GM19239 (cell line): ENCODE results near the gene PCDH9.
A peak's percentile ranks its signal among the peaks of the same experiment; 100 is the strongest.

Source experiments
- DNase-seq: peaks from one replicate; pipeline ENCODE4 v3.0.0; 2011; ENCODE audit warnings: low spot score; ENCODE audit not compliant: insufficient read length
- FAIRE-seq: peaks from 2 replicates; lab custom pipeline; 2011; peaks lifted over from hg19 to GRCh38; lab: Jason Lieb, UNC

The PCDH9 gene

DNA sequence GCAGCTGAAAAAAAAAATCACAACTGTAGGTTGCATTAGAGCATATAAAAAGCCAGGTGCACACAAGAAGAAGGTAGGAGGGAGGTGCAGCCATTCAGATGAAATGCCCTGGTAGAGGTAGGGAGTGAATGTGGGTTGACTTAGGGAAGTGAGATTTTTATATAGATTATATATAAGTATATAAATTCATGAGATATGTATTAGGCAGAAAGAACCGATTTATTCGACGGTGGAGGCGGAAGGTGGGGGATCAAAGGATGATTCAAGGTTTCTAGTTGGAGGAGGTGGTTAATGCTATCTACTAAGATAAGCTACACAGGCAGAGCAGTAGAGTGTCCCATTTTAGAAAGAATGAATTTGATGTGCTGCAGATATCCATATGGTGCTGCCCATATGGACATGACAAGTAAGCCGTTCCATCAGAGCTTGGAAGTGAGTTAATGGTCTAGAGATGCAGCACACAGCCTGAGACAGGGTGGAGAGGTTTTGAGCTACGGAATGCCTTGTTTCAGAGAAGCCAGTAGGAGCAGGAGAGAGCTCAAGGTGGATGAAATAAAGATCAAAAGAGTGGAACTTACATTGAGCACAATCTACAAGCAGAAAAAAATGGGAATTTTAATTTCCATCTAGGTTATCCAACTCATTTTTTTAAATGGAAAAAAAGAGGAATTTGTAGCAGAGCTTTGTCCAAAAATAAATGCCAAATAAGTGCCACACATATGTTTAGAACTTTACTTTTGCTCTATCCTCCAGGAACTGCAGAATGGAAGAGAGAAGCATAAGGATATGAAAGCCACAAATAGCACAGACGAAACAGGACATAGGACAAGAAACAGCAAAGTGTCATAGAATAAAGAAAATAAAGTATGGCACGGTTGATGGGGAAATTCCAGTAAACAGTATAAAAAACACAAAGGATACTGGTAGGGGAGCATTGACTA lies 177.3 kb downstream of the PCDH9 start:
- DNase-seq (no peak), FAIRE-seq (no peak)

DNA sequence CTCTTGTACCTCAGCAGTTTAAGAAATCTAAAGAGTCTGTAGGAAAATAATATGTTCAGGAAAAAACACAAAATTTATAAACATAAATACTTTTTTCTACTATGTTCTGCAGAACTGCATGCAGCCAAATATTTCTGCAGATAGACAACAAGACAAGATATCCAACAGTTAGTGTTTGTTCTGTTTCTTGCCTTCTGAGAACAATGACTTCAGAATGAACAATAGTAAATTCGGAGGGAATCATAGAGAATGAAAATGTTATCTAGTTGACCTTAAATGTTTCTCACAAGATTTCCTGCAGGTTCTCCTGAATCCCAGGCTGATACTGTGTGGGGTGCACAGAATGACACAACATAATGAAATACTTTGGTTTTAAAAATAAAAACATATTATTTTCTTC lies 180.4 kb downstream of the PCDH9 start:
- DNase-seq = no peak

DNA sequence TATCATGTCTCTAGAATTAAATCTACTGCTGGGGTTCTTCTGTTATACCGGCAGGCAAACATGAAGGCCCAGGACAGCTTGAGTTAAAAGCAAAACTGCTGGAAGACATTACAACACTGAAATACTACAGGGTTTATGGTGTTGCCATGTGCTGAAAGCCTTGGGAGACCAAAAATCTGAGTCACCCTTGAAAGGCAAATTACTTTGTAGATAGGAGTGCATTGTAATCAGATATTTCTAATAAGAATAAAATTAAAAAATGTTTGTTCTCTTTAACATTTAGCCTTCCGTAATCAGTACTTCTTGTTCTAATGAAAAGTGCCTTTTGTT lies 181.3 kb downstream of the PCDH9 start:
- DNase-seq = no peak
- no peak for FAIRE-seq

More for the DNA sequence above, 180.4 kb downstream of the PCDH9 start:
- no peak for FAIRE-seq

DNA sequence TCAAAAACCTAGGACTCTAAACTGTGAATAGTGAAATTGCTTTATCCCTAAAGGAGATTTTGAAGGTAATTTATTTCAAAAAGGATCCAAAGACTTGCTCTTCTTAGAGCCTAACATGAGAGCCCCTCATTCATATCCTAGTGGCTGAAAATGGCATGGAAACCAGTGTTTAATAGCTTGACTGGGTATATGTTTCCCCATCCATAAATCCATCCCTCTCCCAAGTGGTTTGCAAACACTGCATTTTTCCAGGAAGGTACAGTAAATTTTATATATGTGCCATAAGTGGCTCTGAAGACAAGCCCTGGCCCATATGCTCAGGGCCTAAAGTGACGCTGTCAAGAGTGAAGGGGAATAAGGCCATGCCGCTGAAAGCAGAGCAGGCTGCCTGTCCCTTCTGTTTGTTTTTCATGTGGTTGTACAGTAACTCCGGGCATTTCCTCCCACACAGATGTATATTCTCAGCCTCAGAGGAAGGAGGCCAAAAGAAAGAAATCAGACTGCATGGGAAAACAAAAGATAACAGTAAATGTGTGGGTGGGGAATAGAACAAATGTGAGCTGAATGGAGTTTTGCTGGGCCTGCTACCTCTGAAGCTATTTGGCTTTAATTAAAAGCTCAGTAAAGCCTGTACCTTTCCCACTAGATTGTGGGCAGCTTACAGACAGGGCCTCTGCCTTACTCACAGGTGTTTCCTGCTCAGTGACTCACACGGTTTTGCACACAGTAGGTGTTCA lies 181.9 kb downstream of the PCDH9 start:
- no peak for DNase-seq

DNA sequence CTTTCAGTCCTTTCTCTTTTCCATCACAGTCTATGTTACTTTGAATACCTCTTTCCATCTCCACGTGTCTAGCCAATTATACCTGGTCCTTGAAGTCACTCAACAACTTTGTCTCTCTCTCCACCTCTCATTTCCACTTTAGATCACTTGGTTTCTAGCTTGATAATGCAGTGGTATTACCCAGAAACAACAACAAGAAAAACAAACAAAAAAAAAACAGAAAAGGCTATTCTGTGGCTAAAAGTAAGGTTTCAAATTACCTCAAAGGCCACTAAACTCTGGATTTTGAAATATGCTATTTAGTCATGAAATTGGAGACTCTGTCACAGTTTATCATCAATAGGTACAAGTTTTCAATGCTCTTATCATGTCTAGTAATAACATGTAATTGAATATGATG lies 184.8 kb downstream of the PCDH9 start:
- FAIRE-seq (no peak), DNase-seq (no peak)

More for the DNA sequence above, 181.9 kb downstream of the PCDH9 start:
- peak; percentile 74 for FAIRE-seq

DNA sequence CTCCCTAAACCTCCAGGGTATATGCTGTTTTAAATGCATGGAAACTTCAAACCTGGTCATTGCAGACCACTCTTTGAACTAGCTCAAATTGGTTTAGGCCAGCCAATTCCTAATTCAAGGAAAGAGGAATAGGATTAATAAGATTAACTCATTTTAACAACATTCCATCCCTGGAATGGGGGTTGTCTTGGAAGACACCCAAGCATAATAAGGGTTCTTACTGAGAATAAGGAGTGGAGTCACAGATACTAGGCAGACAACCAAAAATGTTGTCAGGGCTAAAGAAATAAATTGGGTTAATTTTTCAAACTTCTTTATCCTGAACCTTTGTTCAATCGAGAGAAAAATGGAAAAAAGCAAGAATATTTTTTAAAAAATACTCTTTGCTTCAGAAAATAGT lies 186.2 kb downstream of the PCDH9 start:
- no peak for DNase-seq
- no peak for FAIRE-seq

DNA sequence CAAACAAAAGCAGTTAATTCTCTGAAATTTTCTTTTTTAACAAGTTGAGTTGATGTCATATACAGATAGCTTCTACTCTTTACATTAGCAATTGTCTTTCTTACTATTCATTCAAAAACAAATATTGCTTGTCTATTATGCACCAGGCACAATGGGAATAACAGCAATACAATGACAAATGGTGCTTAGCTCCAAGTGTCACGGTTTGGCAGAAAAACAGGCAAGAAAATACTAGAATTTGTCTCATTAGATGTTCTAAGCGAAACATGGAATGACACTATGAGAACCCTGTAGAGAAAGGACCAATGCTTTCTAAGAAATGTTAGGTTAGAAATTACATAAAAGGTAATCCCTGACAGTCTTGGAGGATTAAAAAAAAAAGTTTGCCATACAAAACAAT lies 187.6 kb downstream of the PCDH9 start:
- no peak for DNase-seq
- FAIRE-seq = no peak

DNA sequence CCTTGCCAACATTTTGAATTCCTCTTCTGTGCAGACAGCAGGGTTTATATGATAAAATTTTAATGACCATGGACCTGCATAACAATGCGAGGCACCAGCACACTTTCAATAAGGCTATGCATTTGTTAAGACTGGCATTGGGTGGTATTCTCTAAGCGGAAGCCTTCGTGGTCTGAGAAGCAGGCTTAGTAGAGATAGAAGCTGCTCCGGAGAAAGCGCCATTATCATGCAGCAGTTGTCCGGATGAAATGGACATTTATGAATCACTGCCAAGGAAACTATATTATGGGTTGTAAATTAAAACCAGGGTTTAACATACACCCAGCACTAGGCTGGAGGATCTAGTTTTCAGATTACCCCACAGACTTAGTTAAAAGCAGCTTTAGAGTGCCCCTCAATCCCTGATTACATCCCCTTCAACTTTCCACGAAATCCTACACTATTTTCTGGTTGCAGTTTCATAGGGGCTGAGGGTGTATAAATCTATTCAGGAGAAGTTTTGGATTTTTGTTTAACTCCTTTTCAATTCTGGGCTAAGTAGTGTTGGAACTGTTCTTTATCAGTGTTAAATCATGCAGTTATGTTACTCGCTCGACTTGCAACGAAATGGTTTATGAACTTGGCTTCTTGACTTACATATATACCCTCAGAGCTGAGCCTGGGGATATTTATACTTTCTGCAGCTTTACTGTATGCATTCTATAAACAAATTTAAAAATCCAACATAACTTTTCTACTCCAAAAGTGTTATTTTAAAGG lies 193.3 kb downstream of the PCDH9 start:
- FAIRE-seq (no peak), DNase-seq (no peak)

DNA sequence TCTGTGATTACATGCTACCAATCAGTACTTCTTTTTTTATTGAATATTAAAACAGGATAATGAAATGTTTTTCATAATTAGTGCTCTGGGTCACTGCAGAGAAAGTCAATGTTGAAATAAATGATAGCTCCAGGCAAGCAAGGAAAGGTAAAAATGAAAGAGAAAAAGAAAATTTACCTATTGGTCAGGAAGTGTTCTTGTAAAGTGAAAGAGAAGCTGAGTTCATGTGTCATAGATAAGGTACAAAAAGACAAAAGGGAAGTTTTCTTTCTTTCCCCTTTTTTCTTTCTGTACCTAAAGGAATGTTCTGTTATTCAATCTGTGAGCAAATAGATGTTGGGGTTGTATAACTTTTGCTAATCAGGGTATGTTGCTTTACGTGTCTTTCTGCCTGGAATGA lies 197.0 kb downstream of the PCDH9 start:
- FAIRE-seq = no peak
- no peak for DNase-seq

DNA sequence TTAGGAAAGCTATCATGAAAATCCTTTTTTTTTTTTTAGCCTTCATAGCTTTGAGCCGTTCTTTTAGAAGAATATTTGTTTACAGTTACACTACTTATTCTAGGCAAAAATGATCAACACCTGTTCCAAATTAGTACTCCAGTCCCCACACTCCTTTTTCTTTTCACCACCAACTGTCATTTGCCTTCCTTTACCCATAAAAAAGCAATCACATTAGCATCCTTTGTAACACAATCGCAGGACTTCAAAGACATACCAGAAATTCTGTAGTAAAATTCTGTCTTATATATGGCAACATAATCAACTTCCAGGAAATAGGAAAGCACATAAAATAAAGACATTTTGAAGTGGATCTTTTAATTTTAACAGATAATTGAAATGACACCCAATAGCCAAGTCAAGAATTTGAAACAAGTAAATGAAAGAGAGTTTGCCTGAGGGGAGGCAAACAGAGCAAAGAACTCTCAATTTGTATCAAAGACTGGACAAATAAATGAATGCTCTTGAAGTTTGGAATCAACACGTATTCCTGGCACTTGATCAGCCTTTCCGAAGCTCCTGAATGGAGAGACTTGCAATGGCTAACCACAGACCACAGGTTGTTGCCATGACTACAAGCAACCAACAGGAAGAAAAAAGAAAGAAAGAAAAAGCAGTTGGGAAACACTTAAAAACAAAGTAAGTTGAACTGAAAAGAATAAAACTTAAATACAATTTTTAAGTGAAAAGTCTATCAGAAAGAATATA lies 206.8 kb downstream of the PCDH9 start:
- no peak for DNase-seq
- FAIRE-seq = no peak

DNA sequence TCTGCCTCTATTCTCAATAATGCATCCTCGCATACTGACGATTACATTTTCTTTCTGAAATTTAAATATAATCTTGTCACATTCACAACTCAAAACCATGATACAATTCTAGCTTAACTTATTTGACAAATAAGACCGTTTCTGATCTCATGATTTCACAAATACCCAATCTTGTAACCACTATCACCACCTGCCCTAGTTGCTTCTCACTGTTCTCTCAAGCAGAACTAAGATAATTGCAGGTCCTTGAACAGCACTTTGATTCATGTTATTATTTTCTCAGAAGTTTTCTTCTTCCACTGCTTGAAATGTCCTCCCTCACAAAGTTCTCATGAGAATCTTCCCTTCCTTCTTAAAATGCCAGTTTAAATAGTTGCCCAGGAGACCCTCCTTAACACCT lies 211.4 kb downstream of the PCDH9 start:
- FAIRE-seq (no peak), DNase-seq (no peak)

DNA sequence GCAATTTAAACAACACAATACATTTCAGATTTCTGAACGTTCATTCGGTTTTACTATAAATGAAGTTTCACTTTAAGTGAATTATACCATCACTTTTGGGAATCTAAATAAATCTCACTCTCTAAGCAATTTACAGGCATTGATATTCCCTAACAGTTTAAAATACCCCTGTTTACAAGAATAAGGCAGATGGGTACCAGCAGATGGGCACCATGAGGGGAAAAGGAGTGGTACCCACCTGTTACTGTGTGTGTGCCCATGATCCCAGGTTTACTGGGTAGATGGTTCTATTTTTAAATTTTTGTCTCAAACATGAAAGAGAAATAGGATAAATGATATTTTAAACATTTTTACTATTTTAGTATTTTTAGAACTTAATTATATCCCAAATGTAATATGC lies 212.9 kb downstream of the PCDH9 start:
- no peak for DNase-seq

DNA sequence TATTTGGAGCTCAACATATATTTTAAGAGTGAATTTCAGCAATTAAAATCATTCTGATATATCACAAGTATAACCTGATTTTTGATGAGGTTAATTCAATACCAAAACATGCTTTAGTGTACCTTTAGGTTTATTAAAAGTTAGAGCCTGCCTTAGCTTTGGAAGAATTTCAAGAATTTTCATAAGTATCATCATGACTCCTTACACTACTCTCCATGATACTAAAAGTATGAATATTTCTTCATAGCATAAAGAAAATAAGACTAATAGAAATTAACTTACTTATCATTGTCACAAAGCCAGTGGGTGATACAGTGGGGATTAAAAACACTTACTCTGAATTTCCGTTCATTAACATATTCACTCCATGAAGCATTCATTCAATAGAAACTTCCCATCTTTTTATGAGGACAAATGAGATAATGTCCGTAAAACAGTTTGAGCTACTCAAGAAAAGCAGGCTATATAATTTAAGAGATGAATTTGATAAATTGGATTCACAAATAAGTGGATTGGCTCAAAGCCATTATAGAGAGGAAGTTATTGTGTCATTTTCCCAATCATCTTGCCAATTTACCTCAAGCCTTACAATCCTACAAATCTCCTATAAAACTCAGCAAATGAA lies 214.0 kb downstream of the PCDH9 start:
- no peak for FAIRE-seq

More for the DNA sequence above, 212.9 kb downstream of the PCDH9 start:
- FAIRE-seq = no peak

DNA sequence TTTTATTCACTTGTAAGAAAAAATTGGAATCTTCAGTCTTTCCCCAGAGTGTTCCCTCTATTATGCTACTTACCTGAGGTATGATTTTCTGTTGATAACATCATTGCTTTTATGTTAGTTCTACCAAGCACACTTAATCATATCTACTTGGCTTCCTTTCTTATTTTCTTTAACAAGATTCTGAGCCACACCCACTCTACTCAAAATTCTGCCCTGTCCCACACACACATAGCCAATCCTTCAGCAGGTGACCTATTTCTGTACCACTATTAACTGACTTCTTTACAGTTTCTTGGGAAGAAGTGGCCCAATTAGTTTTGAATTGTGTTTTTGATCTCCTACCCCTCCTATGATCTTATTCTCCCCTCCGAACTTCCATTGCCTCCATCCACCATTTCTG lies 215.7 kb downstream of the PCDH9 start:
- FAIRE-seq (no peak), DNase-seq (no peak)

More for the DNA sequence above, 214.0 kb downstream of the PCDH9 start:
- no peak for DNase-seq

DNA sequence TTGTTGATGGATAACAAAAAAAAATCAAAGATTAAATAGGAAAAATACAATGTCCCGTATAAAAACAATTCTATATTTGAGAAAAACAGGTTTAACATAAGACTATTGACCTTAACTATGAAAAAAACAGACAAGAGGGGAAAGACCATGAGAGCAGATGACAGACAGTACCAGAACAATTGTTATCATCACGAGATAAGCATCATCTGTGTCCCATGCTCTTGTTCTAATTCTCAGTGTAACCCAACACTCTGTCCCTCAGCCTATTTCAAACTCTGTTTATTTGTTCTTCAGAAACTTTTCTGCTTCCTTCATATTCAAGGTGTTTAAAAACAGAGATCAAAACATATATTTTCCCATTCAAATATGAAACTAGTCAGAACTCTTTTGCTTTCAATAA lies 216.4 kb downstream of the PCDH9 start:
- DNase-seq (no peak), FAIRE-seq (no peak)

DNA sequence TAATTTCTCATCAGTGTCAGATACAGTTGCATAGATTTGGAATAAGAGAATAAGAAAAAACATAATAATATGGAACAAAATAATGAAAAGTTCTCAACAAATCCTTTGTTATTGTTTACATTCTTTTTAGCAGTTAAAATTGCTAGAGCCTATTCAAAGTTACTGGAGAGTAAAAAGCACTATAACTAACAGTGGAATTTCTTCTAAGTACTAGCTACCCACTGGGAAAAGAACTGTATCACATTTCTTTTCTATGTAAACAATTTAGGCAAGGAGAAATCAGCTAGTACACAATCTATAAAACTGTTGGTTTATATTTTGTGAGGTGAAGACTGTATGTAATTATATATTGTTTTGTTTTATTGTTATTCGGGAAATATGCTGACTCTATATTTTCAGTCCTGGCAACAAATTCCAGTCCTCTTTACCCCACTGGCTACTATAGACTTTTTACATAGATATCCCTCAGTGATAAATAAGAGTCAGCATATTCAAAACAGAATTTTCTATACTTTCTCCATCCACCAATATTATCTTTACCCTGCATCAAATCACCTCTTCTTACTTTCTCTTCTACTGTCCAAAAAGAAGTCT lies 222.0 kb downstream of the PCDH9 start:
- DNase-seq (no peak), FAIRE-seq (no peak)

DNA sequence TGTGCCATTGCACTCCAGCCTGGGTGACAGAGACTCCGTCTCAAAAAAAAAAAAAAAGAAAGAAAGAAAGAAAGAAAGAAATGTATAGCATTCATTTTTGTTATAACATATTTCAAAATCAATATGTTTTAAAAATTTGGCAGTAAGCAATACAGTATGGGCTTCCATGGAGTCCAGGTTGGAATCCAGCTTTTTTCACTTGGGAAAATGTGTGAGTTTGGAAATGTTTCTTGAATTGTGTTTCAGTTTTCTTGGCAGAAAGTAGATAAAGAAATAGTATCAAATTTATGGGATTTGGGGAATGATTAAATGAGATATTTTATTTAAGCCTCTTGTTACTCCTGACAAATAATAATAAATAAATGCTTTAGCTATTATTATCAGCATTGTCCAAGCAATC lies 225.6 kb downstream of the PCDH9 start:
- DNase-seq = no peak
- FAIRE-seq = no peak

DNA sequence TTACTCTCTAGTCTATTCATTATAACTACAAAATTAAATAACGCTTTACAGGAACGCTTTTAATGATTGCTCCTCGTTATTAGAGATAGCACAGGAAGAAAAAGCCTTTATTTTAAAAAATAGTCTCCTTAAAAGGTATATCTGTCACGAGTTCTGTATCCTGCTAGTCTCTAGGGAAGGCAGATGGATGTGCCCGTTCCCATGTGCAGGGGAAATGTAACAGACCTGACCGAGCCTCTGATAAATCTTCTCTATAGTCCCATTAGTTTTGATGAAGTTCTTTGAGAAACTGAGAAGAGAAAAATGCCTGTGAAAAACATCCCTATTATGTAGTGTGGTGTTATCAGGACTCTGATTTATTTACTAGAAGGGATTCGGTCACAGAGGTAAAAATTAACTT lies 226.4 kb downstream of the PCDH9 start:
- no peak for FAIRE-seq
- DNase-seq = no peak

DNA sequence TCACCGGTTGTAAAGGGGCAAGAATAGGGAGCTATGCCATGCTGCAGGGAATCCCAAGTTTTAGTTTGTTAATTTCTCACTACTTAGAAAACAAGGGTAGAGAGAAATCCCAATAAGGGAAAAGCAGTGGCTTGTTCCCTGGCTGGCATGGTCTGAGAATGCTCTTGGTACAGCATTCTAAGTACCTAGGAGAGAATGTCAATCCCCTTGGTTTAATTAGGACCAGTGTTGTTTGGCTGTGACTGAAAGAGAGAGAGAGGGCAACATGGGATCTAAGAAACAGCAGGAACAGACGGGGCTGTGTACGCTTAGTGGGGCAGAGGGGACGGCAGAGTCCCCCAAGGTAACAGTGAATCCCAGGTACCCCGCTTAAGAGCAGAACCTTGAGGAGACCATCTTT lies 228.8 kb downstream of the PCDH9 start:
- no peak for DNase-seq
- FAIRE-seq = no peak
